ENCODE measurements around the gene CDK2AP2. TPM values are rescaled to one million over a fixed set of nuclear protein-coding genes. Genes with fewer than 3 reads are reported as not detected.
"Not testable (repeated sequence)": the region's sequence is repeated elsewhere in the genome, so short reads cannot be mapped to it uniquely, and the experiment has no call there.

Gene CDK2AP2
- total and polyA plus RNA-seq, 10 of the 15 experiments (the other 5 are each of a cell fraction or from before 2014, with no cell fraction given), result 8.0 to 177 (median 40.9) TPM

DNA sequence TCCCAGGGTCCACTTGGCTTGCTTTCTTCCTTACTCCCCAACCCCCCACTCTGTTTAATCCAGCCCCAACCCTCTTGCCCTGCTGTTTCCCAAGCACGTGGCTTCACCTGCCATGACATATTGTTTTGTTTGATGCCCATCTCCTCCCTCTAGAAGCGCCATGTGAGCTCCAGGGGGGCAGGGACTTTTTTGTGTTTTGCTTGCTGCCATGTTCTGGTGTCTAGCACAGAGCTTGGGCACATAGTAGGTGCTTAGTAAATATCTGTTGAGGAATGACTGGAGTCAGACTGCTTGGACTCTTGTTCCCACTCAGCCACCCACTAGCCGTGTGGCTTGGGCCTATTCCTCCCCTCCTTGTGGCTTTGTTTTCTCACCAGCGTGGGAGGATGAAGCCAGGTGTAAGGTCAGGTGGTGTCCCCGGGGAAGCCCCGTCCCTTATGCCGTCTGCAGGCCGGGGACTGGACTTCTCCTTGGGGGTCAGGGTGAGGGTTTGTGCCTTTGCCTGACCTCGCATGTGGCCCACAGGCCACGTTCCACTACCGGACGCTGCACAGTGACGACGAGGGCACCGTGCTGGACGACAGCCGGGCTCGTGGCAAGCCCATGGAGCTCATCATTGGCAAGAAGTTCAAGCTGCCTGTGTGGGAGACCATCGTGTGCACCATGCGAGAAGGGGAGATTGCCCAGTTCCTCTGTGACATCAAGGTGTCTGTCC lies 21.3 kb downstream of the CDK2AP2 start (continued):
- no peak; the same call in 1 of the 2 replicates for TF ChIP-seq BMI1 (IDR thresholded peaks at IDR 0.05; ENCODE audit: borderline replicate concordance)
- no peak for TF ChIP-seq SIX5 (IDR thresholded peaks at IDR 0.05; ENCODE audit: low read depth, low read length, severe bottlenecking)

- H3K4me2 ChIP-seq (ENCODE audit: control insufficient read depth, insufficient read depth), result peak overlapping the region; percentile 80
- H3K36me3 ChIP-seq (ENCODE audit: control insufficient read depth in 2 of 2, insufficient read depth in 2 of 2, low read length in 1 of 2), result peaks cover 4 to 21% of the 10 kb centered on the region in 2 experiments; a peak in 3 of 4 replicates
- intact Hi-C loops (cut with micrococcal nuclease; ENCODE audit: unreplicated experiment), result loop anchor here (2.0 to 10.0 kb wide), 4 partner anchors 21 to 221 kb away; partner anchors contain the start of genes GRK2, POLD4 and PTPRCAP
- DNase-seq (ENCODE audit: low read depth, low spot score) (peak; percentile 79), FAIRE-seq (peak; percentile 27), ATAC-seq (peak; percentile 57)
- H3K79me2 ChIP-seq (ENCODE audit: control insufficient read depth, insufficient read depth, low read length), result peaks cover 33% of the 10 kb centered on the region
- RAD21 ChIA-PET (ENCODE audit: unreplicated experiment), result interaction anchor here (0.6 to 6.9 kb wide), 15 partner anchors 9 to 141 kb away, joined by 3 to 95 read pairs (median 4); partner anchors contain the start of genes PITPNM1, POLD4, PPP1CA and PTPRCAP
- H3K27me3 ChIP-seq (replicated peaks in 1 of 2; ENCODE audit: control insufficient read depth in 2 of 2, insufficient read depth in 2 of 2, low read length in 1 of 2); H4K20me1 ChIP-seq (ENCODE audit: control insufficient read depth, insufficient read depth); H2AFZ ChIP-seq (ENCODE audit: control insufficient read depth, low read depth, low read length); BruUV-seq (replicated peaks); H3K9me3 ChIP-seq (replicated peaks; ENCODE audit: control insufficient read depth, insufficient read depth, low read length); in situ Hi-C loops (cut with MboI): not testable (repeated sequence)
- CTCF ChIA-PET, result interaction anchor here (0.7 to 6.7 kb wide), 6 partner anchors 16 to 459 kb away, joined by 3 to 37 read pairs (median 7); partner anchors contain the start of genes PITPNM1, PPP1CA, PTPRCAP and TBC1D10C
- POLR2A ChIA-PET, result interaction anchor here (0.9 to 6.8 kb wide), 18 partner anchors 14 to 216 kb away, joined by 3 to 112 read pairs (median 5); partner anchors contain the start of genes PITPNM1, POLD4, PPP1CA and PTPRCAP
- SMC1A ChIA-PET (ENCODE audit: uncharacterized antibody, unreplicated experiment), result interaction anchor here (0.7 to 6.2 kb wide), 12 partner anchors 18 to 168 kb away, joined by 3 to 43 read pairs (median 4); partner anchors contain the start of genes PITPNM1, POLD4, PTPRCAP and RAD9A
- 2% methylated on average over 7 of the region's 7 CpGs for WGBS (ENCODE audit: insufficient coverage, insufficient replicate concordance, low lambda C conversion rate, missing lambda C conversion rate)
- H3K4me1 ChIP-seq (ENCODE audit: control insufficient read depth, insufficient read depth, low read length), result peaks cover 44% of the 10 kb centered on the region
- peak overlapping the region; percentile 70 for H3K27ac ChIP-seq (ENCODE audit: control insufficient read depth, insufficient read depth)
- peak overlapping the region; percentile 76 for H3K9ac ChIP-seq (ENCODE audit: control insufficient read depth, insufficient read depth, low read length)
- H3K4me3 ChIP-seq, result 0 out of 2 replicates have a peak overlapping the region, but pooled peaks have one; percentile 4
- TF ChIP-seq BHLHE40 (IDR thresholded peaks at IDR 0.05; ENCODE audit: borderline replicate concordance in 1 of 2, low read depth in 2 of 2, low read length in 1 of 2) (peak; percentile 22 to 78; a peak in 1 of 4 replicates), POLR2AphosphoS5 (IDR thresholded peaks at IDR 0.05; ENCODE audit: low read length) (peak; percentile 85), ZNF217 (IDR thresholded peaks at IDR 0.05) (peak; percentile 46; the same call in 1 of the 2 replicates), GATAD2B (conservative IDR thresholded peaks at IDR 0.05; ENCODE audit: low read depth) (peak; percentile 7; the same call in 1 of the 2 replicates), HDGF (IDR thresholded peaks at IDR 0.05) (peak; percentile 13; the same call in 1 of the 2 replicates), CREM (IDR thresholded peaks at IDR 0.05; ENCODE audit: low read depth) (0 out of 2 replicates have a peak, but pooled peaks have one; percentile 7), TAF1 (IDR thresholded peaks at IDR 0.05; ENCODE audit: borderline replicate concordance, low read depth, low read length) (0 out of 2 replicates have a peak, but pooled peaks have one; percentile 44), POLR2A (IDR thresholded peaks at IDR 0.05; ENCODE audit: low read depth, low read length) (peak; percentile 84), PBX3 (IDR thresholded peaks at IDR 0.05; ENCODE audit: insufficient replicate concordance, low read depth, low read length) (peak; percentile 81), BACH1 (IDR thresholded peaks at IDR 0.05; ENCODE audit: borderline replicate concordance) (0 out of 2 replicates have a peak, but pooled peaks have one; percentile 31)
- TF ChIP-seq, protein P1, sequence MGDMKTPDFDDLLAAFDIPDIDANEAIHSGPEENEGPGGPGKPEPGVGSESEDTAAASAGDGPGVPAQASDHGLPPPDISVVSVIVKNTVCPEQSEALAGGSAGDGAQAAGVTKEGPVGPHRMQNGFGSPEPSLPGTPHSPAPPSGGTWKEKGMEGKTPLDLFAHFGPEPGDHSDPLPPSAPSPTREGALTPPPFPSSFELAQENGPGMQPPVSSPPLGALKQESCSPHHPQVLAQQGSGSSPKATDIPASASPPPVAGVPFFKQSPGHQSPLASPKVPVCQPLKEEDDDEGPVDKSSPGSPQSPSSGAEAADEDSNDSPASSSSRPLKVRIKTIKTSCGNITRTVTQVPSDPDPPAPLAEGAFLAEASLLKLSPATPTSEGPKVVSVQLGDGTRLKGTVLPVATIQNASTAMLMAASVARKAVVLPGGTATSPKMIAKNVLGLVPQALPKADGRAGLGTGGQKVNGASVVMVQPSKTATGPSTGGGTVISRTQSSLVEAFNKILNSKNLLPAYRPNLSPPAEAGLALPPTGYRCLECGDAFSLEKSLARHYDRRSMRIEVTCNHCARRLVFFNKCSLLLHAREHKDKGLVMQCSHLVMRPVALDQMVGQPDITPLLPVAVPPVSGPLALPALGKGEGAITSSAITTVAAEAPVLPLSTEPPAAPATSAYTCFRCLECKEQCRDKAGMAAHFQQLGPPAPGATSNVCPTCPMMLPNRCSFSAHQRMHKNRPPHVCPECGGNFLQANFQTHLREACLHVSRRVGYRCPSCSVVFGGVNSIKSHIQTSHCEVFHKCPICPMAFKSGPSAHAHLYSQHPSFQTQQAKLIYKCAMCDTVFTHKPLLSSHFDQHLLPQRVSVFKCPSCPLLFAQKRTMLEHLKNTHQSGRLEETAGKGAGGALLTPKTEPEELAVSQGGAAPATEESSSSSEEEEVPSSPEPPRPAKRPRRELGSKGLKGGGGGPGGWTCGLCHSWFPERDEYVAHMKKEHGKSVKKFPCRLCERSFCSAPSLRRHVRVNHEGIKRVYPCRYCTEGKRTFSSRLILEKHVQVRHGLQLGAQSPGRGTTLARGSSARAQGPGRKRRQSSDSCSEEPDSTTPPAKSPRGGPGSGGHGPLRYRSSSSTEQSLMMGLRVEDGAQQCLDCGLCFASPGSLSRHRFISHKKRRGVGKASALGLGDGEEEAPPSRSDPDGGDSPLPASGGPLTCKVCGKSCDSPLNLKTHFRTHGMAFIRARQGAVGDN (IDR thresholded peaks at IDR 0.05), result peak; percentile 2; the same call in 1 of the 2 replicates
- TF ChIP-seq, protein P2, sequence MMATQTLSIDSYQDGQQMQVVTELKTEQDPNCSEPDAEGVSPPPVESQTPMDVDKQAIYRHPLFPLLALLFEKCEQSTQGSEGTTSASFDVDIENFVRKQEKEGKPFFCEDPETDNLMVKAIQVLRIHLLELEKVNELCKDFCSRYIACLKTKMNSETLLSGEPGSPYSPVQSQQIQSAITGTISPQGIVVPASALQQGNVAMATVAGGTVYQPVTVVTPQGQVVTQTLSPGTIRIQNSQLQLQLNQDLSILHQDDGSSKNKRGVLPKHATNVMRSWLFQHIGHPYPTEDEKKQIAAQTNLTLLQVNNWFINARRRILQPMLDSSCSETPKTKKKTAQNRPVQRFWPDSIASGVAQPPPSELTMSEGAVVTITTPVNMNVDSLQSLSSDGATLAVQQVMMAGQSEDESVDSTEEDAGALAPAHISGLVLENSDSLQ (IDR thresholded peaks at IDR 0.05), result peak; percentile 95
Observed at GRCh38 chr11:67485873-67486361, 22.0 kb downstream of the CDK2AP2 start.

Data from GM12878 (cell line).